Activated T-helper 1 cell treated with anti-CD3 and anti-CD28 coated beads, Interleukin-12 subunit alpha, Interleukin-12 subunit beta, Interleukin-2, Interleukin-4 antibody, amounts not matched to agents 30 ng/mL and 10 ng/mL and 1 ng/mL, durations not matched to agents 14 hours and 24 hours and 36 hours (primary cell): Measurements from ENCODE around the gene IGF2BP1. TPM values are rescaled to one million over a fixed set of nuclear protein-coding genes. Genes with fewer than 3 reads are reported as not detected.

Experiments
- DNase-seq: peaks from one replicate; pipeline ENCODE4 v3.0.0; 2021; ENCODE audit warnings: low spot score
- H3K27ac Mint-ChIP-seq: one replicate; pipeline ENCODE4 v1.8.0; 2021; ENCODE audit warnings: mild to moderate bottlenecking, mixed read lengths
- H3K27me3 Mint-ChIP-seq: one replicate; pipeline ENCODE4 v1.8.0; 2022; ENCODE audit warnings: mild to moderate bottlenecking, moderate library complexity, mixed read lengths; ENCODE audit not compliant: insufficient read depth
- H3K36me3 Mint-ChIP-seq: one replicate; pipeline ENCODE4 v1.8.0; 2021; ENCODE audit warnings: low read depth, mixed read lengths
- H3K4me1 Mint-ChIP-seq: one replicate; pipeline ENCODE4 v1.8.0; 2021; ENCODE audit warnings: low read depth, mixed read lengths
- H3K4me3 Mint-ChIP-seq: one replicate; pipeline ENCODE4 v1.8.0; 2021; ENCODE audit warnings: mild to moderate bottlenecking, moderate library complexity, mixed read lengths
- H3K9me3 Mint-ChIP-seq: one replicate; pipeline ENCODE4 v1.8.0; 2021; ENCODE audit warnings: mixed read lengths
- intact Hi-C: fragments of 100-400 bp; cut with micrococcal nuclease; formaldehyde crosslinking; loops from one replicate; pipeline ENCODE4 v1.15.1; 2024
- total RNA-seq: library from RNA; stranded (reverse); gene quantifications from 2 replicates; pipeline ENCODE4 v1.2.3, GENCODE V29; 2022

IGF2BP1 gene
- total RNA-seq, 1 donor from 2014 or later = not detected

- H3K9me3 Mint-ChIP-seq = no peaks in the 10 kb centered on the region
- no peaks in the 10 kb centered on the region for H3K36me3 Mint-ChIP-seq
- no peak for DNase-seq
- H3K27me3 Mint-ChIP-seq = peaks cover 42% of the 10 kb centered on the region
- no peak overlapping the region for H3K4me3 Mint-ChIP-seq
- intact Hi-C loops = loop anchor here (2.0 kb wide), 1 partner anchor 23 kb away; no protein-coding TSS in a partner anchor
- H3K4me1 Mint-ChIP-seq = no peaks in the 10 kb centered on the region
- no peak overlapping the region for H3K27ac Mint-ChIP-seq
Measured at GRCh38 chr17:48985436-48986245, 11.5 kb upstream of the IGF2BP1 start.

DNA sequence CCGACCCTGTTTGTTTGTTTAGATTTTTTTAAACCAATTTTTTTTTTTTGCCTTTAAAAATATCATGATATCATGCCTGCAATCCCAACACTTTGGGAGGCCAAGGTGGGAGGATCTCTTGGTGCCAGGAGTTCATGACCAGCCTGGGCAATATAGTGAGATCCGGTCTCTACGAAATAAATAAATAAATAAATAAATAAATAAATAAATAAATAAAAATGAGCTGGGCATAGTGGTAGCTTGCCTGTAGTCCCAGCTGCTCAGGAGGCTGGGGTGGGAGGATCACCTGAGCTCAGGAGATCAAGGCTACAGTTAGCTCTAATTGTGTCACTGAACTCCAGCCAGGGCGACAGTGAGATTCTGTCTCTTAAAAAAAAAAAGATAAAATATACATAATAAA lies 8.1 kb upstream of the IGF2BP1 start:
- H3K27ac Mint-ChIP-seq = no peak overlapping the region
- no peak for DNase-seq
- H3K27me3 Mint-ChIP-seq = peaks cover 55% of the 10 kb centered on the region
- no peaks in the 10 kb centered on the region for H3K36me3 Mint-ChIP-seq
- H3K4me1 Mint-ChIP-seq = no peaks in the 10 kb centered on the region
- H3K9me3 Mint-ChIP-seq = no peaks in the 10 kb centered on the region
- intact Hi-C loops = no loop called here
- H3K4me3 Mint-ChIP-seq = no peak overlapping the region

- H3K4me3 Mint-ChIP-seq = no peak overlapping the region
- intact Hi-C loops = loop anchor here (10.0 kb wide), 2 partner anchors 346 to 974 kb away; partner anchors contain the start of gene DLX4
- peaks cover 6% of the 10 kb centered on the region for H3K4me1 Mint-ChIP-seq
- H3K27me3 Mint-ChIP-seq = peaks cover 64% of the 10 kb centered on the region
- peaks cover 3% of the 10 kb centered on the region for H3K36me3 Mint-ChIP-seq
- H3K27ac Mint-ChIP-seq = no peak overlapping the region
- no peak for DNase-seq
- H3K9me3 Mint-ChIP-seq = no peaks in the 10 kb centered on the region
Measured at GRCh38 chr17:48990882-48991357, 6.3 kb upstream of the IGF2BP1 start.

- Mint-ChIP-seq H3K27me3 (peaks cover 64% of the 10 kb centered on the region), H3K27ac (no peak overlapping the region), H3K4me3 (no peak overlapping the region), H3K36me3 (peaks cover 3% of the 10 kb centered on the region), H3K4me1 (peaks cover 15% of the 10 kb centered on the region), H3K9me3 (no peaks in the 10 kb centered on the region)
- intact Hi-C loops = loop anchor here (10.0 kb wide), 2 partner anchors 348 to 972 kb away; partner anchors contain the start of gene DLX4
- DNase-seq = no peak
Measured at GRCh38 chr17:48992444-48992843, 4.7 kb upstream of the IGF2BP1 start.

GRCh38 chr17:48993305-48993704 lies 3.9 kb upstream of the IGF2BP1 start:
- H3K4me3 Mint-ChIP-seq = no peak overlapping the region
- H3K36me3 Mint-ChIP-seq = peaks cover 3% of the 10 kb centered on the region
- peaks cover 69% of the 10 kb centered on the region for H3K27me3 Mint-ChIP-seq
- H3K9me3 Mint-ChIP-seq = no peaks in the 10 kb centered on the region
- H3K4me1 Mint-ChIP-seq = peaks cover 19% of the 10 kb centered on the region
- intact Hi-C loops = loop anchor here (10.0 kb wide), 2 partner anchors 349 to 971 kb away; partner anchors contain the start of gene DLX4
- no peak overlapping the region for H3K27ac Mint-ChIP-seq
- no peak for DNase-seq

GRCh38 chr17:48993951-48994350 lies 3.2 kb upstream of the IGF2BP1 start:
- H3K9me3 Mint-ChIP-seq = no peaks in the 10 kb centered on the region
- intact Hi-C loops = loop anchor here (10.0 kb wide), 2 partner anchors 349 to 971 kb away; partner anchors contain the start of gene DLX4
- DNase-seq = no peak
- peaks cover 75% of the 10 kb centered on the region for H3K27me3 Mint-ChIP-seq
- peaks cover 3% of the 10 kb centered on the region for H3K36me3 Mint-ChIP-seq
- no peak overlapping the region for H3K4me3 Mint-ChIP-seq
- no peak overlapping the region for H3K27ac Mint-ChIP-seq
- H3K4me1 Mint-ChIP-seq = peaks cover 24% of the 10 kb centered on the region

- Mint-ChIP-seq H3K27me3 (peaks cover 80% of the 10 kb centered on the region), H3K4me3 (peak overlapping the region; percentile 39), H3K9me3 (no peaks in the 10 kb centered on the region), H3K4me1 (peaks cover 24% of the 10 kb centered on the region), H3K27ac (peak overlapping the region; percentile 50), H3K36me3 (peaks cover 3% of the 10 kb centered on the region)
- intact Hi-C loops = loop anchor here (1.0 to 10.0 kb wide), 5 partner anchors 276 to 970 kb away; partner anchors contain the start of genes DLX4, HOXB7 and NGFR
- DNase-seq = no peak
Measured at GRCh38 chr17:48994549-48995303, 2.5 kb upstream of the IGF2BP1 start.

GRCh38 chr17:48995304-48995973 lies 1.7 kb upstream of the IGF2BP1 start:
- DNase-seq = no peak
- Mint-ChIP-seq H3K36me3 (peaks cover 3% of the 10 kb centered on the region), H3K27ac (peak overlapping the region; percentile 50), H3K27me3 (peaks cover 80% of the 10 kb centered on the region), H3K4me1 (peaks cover 24% of the 10 kb centered on the region), H3K9me3 (no peaks in the 10 kb centered on the region), H3K4me3 (peak overlapping the region; percentile 39)
- intact Hi-C loops = loop anchor here (1.0 to 10.0 kb wide), 5 partner anchors 277 to 969 kb away; partner anchors contain the start of genes DLX4, HOXB7 and NGFR

DNA sequence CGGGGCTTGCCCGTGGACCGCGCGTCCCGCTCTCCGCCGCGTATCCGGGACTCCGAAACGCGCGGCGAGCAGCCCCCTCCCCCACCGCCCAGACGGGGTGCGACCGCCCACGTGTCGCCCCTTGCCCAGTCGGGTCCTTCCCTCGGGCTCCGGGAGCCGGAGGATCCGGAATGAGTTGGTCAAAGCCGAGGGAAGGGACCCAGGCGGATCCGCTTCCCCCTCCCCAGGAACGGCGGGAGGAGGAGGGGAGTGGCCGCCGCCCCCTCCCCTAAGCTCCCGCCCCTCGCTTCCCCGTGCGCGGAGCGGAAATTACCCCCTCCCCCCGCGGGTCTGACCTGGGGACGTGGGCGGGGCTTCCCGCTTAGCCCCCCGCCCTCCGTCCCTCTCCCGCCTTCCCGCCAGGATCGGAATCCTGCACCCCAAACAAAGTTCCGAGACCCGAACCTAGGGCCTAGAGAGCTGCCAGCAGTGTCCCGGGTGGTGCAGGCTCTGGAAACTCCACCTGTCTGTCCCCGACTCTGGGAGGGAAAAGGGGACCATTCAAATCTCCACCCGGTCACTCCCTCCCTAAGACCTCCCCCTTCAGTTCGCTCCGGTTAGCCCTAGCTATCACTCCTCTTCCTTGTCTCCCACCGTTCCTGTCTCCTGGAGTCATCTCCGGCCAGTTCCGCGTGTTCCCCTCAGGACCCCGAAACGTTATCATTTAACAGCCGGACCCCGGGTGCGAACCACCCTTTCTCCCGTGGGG lies 1.0 kb upstream of the IGF2BP1 start:
- H3K9me3 Mint-ChIP-seq = no peaks in the 10 kb centered on the region
- H3K36me3 Mint-ChIP-seq = peaks cover 3% of the 10 kb centered on the region
- DNase-seq = no peak
- H3K27me3 Mint-ChIP-seq = peaks cover 80% of the 10 kb centered on the region
- peak overlapping the region; percentile 67 for H3K4me3 Mint-ChIP-seq
- peak overlapping the region; percentile 61 for H3K27ac Mint-ChIP-seq
- peaks cover 24% of the 10 kb centered on the region for H3K4me1 Mint-ChIP-seq
- intact Hi-C loops = loop anchor here (1.0 to 10.0 kb wide), 6 partner anchors 243 to 969 kb away; partner anchors contain the start of genes DLX4, HOXB7 and NGFR

DNA sequence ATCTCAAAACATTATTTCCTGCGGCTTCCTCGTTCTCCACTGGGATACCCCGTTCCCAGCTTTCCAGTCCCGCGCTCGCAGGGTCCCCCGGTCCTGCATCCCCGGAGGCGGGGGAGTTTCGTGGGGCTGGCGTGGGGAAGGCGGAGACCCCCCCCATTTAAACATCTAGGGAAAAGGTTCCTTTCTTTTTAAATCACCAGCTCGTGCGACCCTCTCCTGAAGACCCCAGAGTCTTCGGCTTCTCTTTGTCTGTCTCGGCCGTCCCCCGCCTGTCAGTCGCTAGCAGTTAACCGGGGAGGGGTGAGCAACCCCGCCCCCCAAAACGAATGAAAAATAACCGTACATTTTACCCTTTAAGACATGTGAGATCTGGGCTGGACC lies 473 bp upstream of the IGF2BP1 start:
- DNase-seq = no peak
- H3K27ac Mint-ChIP-seq = peak overlapping the region; percentile 61
- H3K27me3 Mint-ChIP-seq = peaks cover 83% of the 10 kb centered on the region
- no peaks in the 10 kb centered on the region for H3K9me3 Mint-ChIP-seq
- H3K4me1 Mint-ChIP-seq = peaks cover 24% of the 10 kb centered on the region
- H3K36me3 Mint-ChIP-seq = peaks cover 3% of the 10 kb centered on the region
- intact Hi-C loops = loop anchor here (2.0 to 10.0 kb wide), 5 partner anchors 244 to 968 kb away; partner anchors contain the start of genes DLX4, HOXB7 and NGFR
- peak overlapping the region; percentile 67 for H3K4me3 Mint-ChIP-seq

- intact Hi-C loops = loop anchor here (2.0 to 10.0 kb wide), 5 partner anchors 245 to 967 kb away; partner anchors contain the start of genes DLX4, HOXB7 and NGFR
- peaks cover 24% of the 10 kb centered on the region for H3K4me1 Mint-ChIP-seq
- DNase-seq = no peak
- peaks cover 3% of the 10 kb centered on the region for H3K36me3 Mint-ChIP-seq
- H3K27me3 Mint-ChIP-seq = peaks cover 83% of the 10 kb centered on the region
- no peaks in the 10 kb centered on the region for H3K9me3 Mint-ChIP-seq
- H3K4me3 Mint-ChIP-seq = peak overlapping the region; percentile 37
- H3K27ac Mint-ChIP-seq = no peak overlapping the region
Measured at GRCh38 chr17:48997827-48998586, 822 bp downstream of the IGF2BP1 start.
